Suppressor macrophage (primary cell): Measurements from ENCODE around the gene ACBD6.

Source experiments
- DNase-seq, 4 experiments: peaks; one replicate each; pipeline ENCODE4 v3.0.0-alpha.2; 2020 to 2022

The ACBD6 gene

DNA sequence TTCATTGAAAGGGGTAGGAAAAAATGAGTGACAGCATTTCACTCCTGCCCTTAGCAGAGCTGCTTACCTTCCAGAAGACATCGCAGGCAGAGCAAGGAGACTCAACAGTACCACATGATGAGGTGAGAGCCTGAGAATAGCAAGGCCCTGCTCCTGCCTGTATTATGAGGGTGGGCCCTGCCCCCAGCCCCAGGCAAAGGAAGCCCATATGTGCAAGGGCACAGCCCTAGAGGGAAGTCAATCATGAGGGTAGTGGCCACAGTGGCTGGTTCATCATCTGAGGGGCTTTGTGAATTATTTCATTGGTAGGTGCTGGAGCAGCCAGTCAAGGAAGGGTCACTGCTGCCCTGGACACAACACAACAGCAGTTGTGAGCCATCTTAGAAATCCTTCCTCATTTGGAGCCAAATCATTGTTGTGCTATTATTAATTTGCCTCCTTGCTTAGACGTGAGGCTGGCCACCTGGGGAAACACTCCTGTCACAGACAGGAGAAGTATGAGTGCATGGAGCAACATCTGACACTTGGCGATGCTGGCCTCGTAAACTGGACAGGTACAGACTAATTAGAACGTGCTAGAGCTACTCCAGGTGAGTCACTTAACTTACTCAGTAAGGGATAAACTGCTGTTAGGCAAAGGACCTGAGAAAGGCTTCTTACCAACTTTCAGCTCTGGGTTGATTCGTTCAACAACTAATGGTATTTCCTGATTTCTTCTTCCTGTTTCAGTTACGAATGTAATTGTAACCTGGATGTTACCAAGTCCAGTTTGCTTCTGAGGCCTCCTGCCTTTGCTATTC lies 22.7 kb upstream of the ACBD6 start:
- peak in 1 of 4 experiments; percentile 22 for DNase-seq

DNA sequence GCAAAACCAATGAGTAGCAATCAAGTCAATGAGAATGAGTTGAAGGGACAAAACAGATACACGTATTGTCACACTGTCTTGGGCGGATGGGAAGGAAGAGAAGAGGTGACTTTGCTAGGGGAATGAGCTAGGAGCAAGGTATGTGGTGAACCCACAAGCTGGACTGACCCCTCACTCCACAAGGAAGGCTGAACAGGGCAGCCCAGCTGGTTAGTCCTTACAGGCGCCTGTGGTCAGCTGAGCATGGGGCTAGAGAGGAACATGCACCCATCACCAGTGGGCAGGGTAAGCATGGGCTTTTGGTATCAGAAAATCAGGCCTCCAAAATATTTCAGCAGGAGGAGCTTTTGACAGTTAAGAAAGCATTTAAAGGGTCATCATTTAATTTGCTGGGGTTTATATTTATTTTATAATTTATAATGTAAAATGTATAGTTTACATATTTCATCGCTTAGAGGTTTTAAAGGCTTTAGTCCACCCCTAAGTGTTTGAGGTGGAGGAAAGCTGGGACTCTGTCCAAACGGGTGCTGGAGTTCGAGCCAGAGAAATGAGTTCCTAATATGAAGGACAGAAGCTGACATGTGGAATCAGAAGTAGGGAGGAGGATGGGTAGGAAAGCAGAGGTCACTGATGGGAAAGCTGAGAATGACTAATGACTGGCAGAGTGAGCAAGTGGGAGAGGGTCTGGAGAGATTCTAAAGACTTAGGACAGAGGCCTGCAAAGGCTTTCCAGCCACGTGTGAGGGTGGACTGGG lies 22.0 kb upstream of the ACBD6 start:
- DNase-seq = no peak

DNA sequence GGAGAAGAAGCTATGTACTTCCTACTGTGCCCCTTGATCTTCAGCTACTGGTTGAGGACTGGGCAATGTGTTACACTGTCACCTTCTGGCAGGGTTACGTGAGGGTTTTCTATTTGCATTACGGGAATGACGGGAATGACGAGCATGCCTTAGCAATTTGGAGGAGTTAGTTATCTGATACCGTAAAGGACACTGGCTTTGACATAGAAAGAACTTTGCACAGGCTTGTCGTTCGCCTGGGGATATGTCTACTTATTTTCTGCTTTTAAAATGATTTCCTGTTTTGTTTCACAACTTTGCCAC lies 19.8 kb upstream of the ACBD6 start:
- DNase-seq = no peak

DNA sequence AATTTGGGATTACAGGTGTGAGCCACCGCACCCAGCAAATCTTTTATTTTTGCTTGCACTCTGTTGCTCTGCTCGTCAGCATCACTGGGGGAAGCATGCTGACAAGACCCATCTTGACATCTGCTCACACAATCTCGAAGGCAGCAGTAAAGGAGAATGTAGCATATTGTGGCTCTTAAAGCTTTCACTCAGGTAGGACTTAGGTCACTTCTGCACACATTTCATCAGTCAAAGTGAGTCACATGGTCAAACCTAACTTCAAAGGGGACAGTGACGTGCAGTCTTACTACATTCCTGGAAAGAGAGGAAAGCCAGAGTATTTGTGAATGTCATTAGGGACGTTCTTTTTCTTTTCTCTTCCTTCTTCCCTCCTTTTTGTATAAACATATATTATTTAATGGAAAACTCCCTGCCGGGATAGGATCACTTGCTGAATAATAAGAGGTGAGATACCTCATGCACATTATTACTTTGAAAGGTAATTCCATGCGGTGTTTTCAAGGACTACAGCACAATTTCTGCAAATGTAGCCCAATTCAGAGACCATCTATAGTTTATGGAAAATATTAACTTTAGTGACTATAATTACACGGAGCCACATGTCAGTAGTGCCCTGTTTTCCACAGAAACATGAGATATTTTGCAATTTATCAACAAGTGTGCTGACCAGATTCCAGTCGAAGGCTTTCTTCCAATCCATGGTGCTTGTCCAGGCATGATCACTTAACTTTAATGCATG lies 19.3 kb upstream of the ACBD6 start:
- no peak for DNase-seq

DNA sequence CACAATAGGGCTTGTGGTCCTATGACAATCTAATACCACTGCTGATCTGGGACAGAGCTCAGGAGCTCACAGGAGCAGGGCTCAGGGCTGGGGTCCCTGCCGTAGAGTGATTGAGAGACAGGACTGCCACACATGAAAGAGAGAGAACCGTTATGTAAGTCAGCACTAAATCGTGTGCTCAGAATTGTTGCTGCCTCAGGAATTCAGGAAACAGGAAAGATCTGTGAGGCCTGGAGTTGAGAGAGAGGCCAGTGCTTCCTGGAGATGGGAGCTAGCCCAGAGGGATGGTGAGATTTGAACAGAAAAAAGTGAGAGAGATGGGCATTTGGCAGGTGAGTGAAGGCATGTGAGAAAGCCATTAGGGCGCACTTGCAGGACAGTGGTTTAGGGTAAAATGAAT lies 17.5 kb upstream of the ACBD6 start:
- no peak for DNase-seq

DNA sequence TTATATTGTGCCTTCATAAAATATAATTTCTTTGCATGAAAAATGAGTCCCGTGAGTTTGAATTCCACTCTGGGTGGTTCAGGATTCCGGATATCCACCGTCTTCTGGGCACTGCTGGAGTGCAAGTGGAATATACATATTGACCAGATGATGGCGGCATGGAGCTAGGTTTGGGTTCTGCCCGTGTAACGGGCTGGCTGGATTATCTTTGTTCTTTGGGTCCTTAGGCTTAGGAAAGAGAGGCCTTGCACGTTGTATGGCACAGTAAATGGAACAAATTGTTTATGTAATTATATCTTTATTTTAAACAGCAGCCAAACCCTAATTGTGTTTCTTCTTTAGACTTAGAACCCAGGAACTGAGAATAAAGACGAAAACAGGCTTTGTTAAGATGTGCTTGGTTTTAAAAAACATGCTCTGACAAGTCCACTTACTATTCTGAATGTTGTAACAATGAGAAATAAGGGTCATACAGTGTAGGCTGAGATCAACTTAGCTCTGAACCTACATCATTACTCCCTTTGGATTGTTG lies 13.5 kb upstream of the ACBD6 start:
- DNase-seq = peak; percentile 74 to 86 (median 78)

DNA sequence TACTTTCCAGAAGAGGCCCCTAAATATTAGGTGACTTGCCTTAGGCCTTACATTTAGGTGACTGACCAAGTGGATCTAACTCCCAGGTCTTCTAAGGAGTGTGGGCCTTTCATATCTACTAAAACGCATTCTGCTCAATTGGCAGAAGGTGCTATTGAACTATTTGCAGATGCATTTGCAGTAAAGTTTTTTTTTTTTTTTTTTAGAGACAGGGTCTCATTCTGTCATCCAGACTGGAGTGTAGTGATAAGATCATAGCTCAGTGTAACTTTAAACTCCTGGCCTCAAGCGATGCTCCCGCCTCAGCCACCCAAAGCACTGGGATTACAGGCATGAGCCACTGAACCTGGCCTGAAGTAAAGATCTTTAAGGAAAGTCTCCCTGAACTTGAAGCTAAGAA lies 13.0 kb upstream of the ACBD6 start:
- DNase-seq = no peak

DNA sequence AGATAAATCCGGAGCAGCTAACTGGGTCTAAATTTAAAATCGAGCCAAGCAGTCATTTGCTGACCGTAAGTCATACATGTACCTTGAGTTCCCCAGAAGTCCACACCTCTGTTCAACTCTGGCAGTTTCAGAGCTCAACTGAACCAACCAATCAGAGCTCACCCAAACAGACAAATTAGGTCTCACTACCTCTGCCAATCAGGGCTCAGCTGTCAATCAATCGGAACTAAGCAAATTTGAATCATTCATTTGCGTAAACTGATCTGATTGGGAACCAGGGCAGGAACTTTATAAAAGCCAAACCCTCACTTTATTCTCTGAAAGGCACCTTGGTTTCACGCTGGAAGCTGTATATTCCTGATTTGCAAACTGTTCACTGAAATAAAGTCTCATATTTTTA lies 11.2 kb upstream of the ACBD6 start:
- no peak for DNase-seq

DNA sequence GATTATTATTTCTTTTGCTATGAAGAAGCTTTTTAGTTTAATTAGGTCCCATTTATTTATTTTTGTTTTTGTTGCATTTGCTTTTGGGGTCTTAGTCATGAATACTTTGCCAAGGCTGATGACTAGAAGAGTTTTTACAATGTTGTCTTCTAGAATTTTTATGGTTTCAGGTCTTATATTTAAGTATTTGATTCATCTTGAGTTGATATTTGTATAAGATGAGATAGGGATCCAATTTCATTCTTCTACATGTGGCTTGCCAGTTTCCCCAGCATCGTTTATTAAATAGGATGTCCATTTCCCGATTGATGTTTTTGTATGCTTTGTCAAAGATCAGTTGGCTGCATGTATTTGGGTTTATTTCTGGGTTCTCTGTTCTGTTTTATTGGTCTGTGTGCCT lies 8.5 kb upstream of the ACBD6 start:
- no peak for DNase-seq

DNA sequence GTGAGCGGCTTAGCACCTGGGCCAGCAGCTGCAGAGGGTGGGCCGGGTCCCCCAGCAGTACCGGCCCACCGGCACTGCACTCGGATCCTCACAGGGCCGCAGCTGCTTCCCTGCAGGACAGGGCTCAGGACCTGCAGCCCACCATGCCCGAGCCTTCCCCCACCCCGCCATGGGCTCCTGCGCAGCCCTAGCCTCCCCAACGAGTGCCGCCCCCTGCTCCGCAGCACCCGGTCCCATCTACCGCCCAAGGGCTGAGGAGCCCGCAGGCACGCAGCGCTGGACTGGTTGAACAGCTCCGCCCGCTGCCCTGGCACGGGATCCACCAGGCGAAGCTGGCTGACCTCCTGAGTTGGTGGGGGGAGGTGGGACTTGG lies 6.3 kb upstream of the ACBD6 start:
- DNase-seq = no peak

DNA sequence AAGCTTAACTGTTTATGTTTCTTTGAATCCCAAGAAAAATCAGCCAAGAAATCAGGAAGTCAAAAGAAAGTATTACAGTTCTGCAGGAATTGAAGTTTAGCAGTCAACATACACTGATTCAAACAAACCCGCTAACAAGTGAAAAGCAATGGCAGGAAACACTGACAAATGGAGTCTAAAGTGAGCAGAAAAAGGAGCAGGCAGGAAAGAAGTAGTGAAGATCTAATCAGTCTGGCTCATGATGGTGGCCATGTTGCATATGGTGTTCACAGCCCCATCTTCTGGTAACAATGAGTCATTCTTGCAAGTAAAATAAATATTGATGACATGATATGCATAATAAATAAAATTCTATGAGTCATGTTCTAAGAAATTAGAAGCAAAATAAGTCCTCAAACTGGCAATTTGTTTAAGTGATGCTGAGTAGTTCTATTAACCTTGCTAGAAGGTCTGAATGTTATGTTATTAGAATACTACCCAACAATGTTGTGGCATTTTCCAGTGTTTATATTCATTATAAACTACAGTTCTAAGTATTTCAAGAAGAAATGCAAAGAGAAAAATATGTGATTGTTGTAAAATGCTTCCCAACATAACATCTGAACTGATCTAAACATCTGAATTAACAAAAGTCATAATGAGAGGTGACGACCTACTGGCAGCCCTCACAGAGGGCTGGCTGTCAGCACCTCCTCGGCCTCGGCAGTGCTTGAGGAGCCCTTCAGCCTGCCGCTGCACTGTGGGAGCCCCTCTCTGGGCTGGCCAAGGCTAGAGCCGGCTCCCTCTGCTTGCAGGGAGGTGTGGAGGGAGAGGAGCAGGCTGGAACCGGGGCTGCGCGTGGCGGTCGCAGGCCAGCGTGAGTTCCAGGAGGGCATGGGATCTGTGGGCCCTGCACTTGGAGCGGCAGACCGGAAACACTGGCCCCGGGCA lies 5.7 kb upstream of the ACBD6 start:
- no peak for DNase-seq

DNA sequence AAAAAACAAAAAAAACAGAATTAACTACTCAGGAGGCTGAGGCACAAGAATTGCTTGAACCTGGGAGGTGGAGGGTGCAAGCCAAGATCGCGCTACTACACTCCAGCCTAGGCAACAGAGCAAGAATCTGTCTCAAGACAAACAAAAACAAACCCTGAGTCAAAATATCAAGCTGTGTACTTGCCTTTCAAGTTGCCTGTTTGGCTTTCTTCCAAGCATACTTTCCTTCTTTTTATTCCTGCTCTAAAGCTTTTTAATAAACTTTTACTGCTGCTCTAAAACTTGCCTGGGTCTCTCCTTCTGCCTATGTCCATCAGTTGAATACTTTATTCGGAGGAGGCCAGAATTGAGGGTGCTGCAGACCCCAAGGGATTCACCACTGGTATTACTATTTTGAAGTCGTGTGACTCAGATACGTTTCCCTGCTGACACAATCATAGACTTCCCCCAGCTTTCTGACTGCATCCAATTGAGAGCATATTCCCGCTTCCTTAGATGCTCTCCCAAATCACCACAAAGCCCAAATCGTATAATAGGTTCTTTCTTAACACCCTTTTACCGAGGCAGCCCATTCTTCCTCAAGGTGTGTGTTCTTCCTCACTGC lies 3.5 kb upstream of the ACBD6 start:
- no peak for DNase-seq

DNA sequence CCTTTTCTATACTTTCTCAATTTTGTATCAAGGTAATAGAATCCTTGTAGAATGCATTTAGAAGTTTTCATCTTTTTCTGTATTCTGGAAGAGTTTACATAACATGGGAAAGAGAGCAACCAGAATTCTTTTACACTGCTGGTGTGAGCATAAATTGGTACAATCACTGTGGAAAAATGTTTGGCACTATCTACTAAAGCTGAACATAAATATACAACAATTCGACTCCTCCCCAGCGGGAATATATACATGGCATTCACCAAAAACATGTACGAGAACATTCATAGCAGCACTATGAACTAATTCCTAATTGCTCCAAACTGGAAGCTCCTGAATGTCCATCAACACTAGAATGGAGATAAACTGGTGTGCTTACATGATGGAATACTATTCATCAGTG lies 1.8 kb upstream of the ACBD6 start:
- DNase-seq = no peak

DNA sequence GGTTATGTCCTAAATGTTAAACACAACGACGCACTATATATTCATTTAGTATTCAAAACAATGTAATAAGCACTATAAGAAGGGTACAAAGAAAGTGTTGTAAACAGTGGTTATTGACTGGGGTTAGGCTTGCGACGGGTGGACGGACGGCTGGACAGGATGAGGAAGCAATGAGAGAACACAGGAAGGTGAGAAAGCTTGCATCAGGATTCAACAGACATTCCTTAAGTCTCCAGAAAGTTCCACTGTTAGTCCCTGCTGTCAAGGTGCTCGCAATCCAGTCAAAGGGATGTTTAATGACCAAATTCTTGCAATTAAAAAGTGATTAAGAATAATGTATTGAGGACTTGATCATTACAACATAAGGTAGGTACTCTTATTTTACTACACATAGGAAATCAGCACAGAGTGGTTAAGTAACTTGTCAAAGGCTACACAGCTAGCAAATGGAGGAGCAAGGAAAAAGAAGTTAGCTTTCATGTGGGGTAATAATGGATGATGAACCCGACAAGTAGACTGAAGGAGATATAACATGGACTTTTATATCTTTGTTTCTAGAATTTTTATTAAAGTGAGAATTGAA lies 994 bp upstream of the ACBD6 start:
- peak; percentile 32 to 59 (median 43) for DNase-seq

DNA sequence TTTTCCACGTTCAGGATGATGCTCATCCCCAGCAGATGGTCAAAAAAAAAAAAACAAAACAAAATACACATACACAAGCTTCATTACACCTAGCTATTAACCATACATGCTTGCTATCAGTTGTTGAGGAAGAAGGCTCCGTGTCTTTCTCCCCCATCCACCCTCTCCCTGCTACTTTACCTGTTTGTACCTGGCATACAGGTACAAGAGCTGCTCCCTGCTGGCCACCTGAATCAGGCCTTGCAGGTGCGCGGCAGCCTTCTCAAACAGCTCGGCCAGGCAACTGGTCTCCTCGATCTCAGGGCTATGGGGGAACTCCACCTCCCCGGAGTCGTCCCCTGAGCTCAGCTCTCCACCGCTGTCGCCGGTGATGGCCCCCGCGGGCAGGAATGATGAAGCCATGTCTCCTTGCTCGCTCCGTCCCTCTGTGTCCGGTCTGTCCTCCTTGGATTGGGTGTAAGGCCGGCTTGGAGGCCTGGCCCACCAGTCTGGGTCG lies 464 bp downstream of the ACBD6 start:
- DNase-seq = no peak

DNA sequence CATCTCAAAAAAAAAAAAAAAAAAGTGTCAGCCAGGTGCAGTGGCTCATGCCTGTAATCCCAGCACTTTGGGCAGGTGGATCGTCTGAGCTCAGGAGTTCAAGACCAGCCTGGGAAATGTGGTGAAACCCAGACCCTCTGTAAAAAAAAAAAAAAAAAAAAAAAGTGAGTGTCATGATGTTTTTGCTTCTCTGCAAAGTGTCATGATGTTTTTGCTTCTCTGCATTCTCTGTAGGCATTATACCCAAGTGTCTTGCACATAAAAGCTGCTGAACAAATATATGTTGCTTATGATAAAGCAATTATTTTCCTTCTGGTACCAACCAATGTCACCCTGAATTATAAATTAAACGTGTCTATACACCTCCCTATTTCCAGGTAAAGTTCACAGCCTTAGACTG lies 1.7 kb downstream of the ACBD6 start:
- DNase-seq = no peak

DNA sequence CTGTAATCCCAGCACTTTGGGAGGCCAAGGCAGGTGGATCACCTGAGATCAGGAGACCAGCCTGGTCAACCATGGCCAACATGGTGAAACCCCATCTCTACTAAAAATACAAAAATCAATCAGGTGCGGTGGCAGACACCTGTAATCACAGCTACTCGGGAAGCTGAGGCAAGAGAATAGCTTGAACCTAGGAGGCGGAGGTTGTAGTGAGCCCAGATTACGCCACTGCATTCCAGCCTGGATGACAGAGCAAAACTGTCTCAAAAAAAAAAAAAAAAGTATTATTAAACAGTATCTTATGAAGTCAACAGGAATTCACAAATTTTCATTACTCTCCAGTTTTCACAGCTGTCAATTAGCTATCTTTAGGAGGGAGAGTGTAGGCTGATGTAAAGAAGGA lies 3.8 kb downstream of the ACBD6 start:
- no peak for DNase-seq

DNA sequence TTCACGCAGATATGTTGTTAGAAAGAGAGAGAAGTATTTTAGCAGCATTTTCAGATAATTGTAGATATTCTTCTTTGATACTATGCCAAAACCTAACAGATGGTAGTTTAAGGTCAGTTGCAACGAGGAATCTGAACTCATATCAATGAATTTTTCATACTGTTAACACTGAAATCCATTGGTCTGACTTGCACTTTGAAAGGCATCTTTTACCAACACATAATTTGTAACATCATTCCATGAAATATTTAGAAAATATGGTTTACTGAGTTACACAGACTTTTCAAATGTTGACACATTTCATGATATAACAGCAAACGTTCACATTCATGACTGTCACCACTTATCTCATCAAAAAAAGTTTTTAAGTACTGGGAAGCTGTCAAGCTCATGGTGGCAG lies 4.6 kb downstream of the ACBD6 start:
- DNase-seq = no peak

DNA sequence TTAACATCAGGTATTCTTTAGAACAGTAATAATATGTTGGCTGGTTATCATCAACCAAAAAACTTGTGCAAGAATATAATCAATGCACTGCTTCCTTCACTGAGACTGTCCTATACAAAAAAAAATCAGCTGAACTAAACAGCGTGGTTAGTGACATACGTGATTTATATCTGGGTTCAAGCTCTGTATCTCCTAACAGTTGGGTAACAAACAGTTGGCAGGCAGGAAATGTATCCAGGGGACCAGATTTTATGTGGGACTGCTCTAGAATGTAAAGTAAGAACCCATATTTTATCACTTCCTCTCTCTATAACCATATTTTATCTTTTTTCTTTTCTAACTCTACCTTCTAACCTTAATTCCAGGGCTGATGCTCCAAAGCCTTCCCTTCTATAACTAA lies 8.0 kb downstream of the ACBD6 start:
- DNase-seq = no peak

DNA sequence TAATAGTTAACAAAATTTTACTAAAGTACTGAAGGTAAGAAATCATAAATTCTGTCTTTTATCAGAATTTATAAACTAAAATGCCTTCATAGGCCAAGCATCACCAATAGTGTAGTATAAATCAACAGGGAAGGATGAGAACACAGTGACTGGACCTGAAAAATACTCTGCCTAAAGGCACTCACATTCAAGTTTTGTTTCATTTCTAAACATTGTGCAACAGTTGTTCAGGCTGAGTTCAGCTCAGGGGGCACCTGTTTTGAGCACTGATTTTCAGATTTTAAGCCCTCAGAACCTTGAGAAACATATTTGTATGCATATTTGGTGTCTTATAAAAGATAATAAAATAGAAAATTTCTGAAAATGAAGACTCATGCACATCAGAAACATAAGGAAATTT lies 12.4 kb downstream of the ACBD6 start:
- no peak for DNase-seq

DNA sequence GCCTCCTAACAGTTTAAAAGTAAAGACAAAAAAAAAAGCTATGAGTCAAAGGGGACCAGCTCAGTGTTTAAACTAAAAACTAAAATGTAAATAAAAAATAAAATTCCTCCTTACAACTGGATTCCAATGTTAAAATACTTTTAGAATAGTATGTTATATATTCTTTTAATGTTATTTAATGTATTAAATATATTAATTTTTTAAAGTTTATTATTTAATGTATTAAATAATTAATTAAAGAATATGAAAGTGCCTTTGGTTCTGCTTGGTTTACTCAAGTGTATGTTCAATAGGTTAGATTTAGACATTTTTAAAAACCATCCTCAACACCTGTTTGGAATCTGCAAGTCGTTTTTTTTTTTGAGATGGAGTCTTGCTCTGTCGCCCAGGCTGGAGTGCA lies 13.1 kb downstream of the ACBD6 start:
- no peak for DNase-seq
